GM10266 (cell line): ENCODE results near the gene GABRA4.

Experiments
- DNase-seq: peaks from one replicate; pipeline ENCODE4 v3.0.0; 2012; ENCODE audit errors: extremely low spot score
- CTCF ChIP-seq: IDR thresholded peaks from 2 replicates; pipeline ENCODE4 v1.5.1; 2012; ENCODE audit warnings: mild to moderate bottlenecking, low read depth; ENCODE audit not compliant: control insufficient read depth, insufficient read depth; ENCODE audit errors: missing control alignments

The GABRA4 gene

GRCh38 chr4:46979726-46980125 is 13.7 kb downstream of the GABRA4 start:
- DNase-seq = no peak
- no peak for TF ChIP-seq CTCF

- DNase-seq = no peak
- no peak for TF ChIP-seq CTCF
Measured at GRCh38 chr4:46979283-46979682, 14.1 kb downstream of the GABRA4 start.

GRCh38 chr4:46977245-46977644 is 16.1 kb downstream of the GABRA4 start:
- TF ChIP-seq CTCF = no peak
- no peak for DNase-seq

- no peak for TF ChIP-seq CTCF
- no peak for DNase-seq
Measured at GRCh38 chr4:46975812-46976553, 17.4 kb downstream of the GABRA4 start.

GRCh38 chr4:46974891-46975543 is 18.4 kb downstream of the GABRA4 start:
- TF ChIP-seq CTCF = no peak
- no peak for DNase-seq

GRCh38 chr4:46968847-46969246 is 24.5 kb downstream of the GABRA4 start:
- no peak for TF ChIP-seq CTCF
- DNase-seq = no peak

- DNase-seq = no peak
- no peak for TF ChIP-seq CTCF
Measured at GRCh38 chr4:46967631-46968030, 25.8 kb downstream of the GABRA4 start.
